NCI-H1092 (cell line): ENCODE data around the gene ODAD3.
"Not testable (repeated sequence)": the region's sequence is repeated elsewhere in the genome, so short reads cannot be mapped to it uniquely, and the experiment has no call there.

Experiments used
- DNase-seq: peaks from one replicate; lab custom pipeline; 2025; lab: John Stamatoyannopoulos, UW

Gene ODAD3

GRCh38 chr19:11435057-11435832, at the start of gene ODAD3, which contains the start of gene PRKCSH:
Gene ODAD3, minus strand, starts transcription at chr19:11435121. Its CDS starts 105 bp downstream, at chr19:11435016.
Gene PRKCSH, plus strand, starts transcription at chr19:11435635. Its CDS starts 483 bp downstream, at chr19:11436118.
- DNase-seq, result peak; percentile 100

GRCh38 chr19:11483366-11484111, 48.6 kb upstream of the ODAD3 start:
- no peak for DNase-seq

- peak; percentile 69 for DNase-seq
These were observed 47.6 kb upstream of the ODAD3 start for GRCh38 chr19:11482384-11483050.

DNA sequence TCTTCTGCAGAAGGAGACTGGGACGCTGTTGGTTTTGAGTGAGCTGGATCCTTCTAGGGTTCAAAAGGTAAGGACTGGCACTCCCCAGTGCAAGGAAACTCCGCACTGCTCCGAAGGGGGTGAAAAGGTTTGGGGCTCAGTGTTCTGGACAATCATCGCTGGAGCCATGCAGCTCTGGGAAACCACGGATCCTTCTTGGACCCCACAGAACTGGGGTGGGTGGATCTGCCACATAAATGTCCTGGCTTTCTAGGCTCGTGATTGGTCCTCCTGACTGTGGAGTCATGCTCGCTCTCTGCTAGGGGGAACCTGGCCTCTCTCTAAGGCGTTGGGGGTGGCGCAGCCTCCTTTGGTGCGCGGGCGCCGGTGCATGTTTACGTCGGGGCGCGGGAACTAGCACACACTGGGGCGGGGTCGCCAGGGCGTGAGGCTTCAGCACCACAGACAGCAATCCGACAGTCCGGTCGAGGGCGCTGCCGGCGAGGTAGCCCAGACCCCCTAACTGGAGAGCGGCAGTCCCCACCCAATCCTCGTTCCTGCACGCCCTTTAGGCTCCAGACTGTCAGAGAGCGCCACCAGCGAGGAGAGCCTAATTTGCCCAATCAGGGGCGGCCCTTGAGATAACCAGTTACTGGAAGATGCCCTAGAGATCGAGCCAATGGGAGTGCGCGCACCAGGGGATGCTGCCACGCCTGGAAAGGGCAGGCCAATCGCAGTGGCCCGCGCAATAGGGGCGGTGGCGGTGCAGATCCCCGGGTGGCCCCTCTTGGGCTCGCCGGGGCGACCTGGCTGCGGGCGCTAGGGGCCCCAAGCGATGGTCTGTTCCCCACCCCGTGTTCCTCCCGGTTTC, 46.8 kb upstream of the ODAD3 start:
- peak; percentile 92 for DNase-seq

DNA sequence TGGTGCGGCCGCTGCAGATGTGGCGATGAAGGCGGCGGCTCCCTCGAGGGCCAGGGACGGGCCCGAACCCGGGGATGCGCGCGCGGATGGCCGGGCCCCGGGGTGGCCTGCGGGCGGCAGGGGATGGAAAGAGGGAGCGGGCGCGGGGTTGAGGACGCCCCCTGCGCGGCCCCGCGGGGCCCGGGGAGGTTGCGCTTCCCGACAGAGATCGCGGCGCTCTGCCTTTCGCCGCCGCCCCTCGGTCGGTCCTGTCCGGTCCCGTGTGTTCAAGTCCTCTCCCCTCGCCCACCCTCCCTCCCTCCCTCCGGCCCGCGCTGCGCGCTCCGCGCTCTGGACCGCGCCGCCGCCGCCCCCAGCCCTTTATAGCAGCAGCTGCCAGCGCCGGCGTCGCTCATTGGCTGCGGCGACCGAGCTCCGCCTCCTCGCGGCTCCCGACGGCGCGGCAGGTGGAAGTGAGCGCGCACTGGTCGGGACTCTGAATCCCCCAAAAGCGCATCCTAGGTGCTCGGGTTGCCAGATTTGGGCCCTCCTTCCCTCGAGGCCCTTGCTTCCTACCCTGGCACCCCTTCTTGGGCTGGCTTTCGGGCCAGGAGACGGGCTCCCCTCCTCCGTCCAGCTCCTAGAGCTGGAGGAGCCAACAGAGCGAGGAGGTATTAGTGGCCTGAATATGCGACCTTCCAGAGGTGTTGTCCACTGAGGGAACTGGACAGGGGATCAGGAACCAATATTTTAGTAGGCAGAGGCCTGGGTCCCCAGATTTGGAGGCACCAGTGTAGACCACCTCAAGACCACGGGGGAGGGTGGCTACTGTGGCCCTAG, 46.0 kb upstream of the ODAD3 start, which contains the start of gene ELAVL3:
TSS of gene ELAVL3 (minus strand) at position 332 of the 819 bp plus-strand sequence. CDS start 438 bp downstream, outside the sequence.
- peak; percentile 58 for DNase-seq

GRCh38 chr19:11479898-11480714, 45.2 kb upstream of the ODAD3 start:
- peak; percentile 10 for DNase-seq

DNA sequence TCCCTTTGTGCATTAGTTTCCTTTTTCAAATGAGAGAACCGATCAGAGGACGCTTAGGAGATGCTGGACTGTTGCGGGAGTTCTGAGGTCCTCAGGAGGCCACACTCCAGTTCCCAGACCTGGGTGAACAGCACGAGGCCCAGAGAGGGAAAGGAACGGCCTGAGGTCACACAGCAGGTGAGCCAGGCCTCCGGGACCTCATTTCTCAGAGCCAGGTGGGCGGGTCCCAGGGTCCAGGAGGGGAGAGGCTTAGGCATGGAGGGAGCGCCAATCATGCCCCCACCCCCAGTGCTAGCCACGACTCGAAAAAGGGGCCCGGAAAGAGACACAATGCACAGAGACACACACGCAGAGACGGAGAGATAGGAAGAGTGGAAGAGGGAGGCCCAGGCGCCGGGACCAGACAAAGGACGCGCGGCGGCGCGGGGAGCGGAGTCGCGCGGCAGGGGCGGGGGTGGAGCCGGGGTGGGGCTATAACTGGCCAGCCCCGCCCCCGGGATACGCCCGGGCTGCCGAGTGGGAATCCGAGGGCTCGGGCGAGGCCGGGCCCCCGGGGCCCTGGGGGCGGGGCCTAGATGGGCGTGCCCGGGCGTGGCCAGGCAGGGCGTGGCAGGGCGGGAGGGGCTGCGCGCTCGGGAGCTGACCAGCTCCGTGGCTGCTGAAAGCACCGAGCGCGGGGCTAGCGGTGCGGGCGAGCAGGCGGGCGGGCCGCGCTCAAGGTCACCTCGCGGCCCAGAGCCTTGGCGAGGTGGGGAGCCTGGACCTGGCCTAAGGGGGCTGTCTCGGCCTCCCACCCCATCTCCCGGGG, 44.4 kb upstream of the ODAD3 start:
- DNase-seq, result peak; percentile 52

- DNase-seq, result no peak
These were observed 43.5 kb upstream of the ODAD3 start for GRCh38 chr19:11478167-11479089.

DNA sequence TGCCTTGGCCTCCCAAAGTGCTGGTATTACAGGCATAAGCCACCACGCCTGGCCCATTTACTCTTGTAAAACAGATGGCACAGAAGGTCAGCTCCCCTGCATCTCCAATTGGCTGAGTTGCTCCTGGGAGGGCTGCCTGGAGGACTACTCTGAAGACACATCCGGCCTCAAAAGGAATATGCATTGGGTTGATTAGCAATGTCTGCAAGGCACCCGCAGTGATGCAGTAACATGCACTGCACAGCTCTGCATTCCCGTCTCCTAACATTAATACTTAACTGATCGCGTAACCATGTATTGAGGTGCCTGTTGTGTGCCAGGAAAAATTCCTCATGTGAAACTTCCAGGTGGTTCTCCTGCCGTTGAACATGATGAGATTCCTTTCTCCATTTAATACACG, 40.9 kb upstream of the ODAD3 start:
- no peak for DNase-seq

DNA sequence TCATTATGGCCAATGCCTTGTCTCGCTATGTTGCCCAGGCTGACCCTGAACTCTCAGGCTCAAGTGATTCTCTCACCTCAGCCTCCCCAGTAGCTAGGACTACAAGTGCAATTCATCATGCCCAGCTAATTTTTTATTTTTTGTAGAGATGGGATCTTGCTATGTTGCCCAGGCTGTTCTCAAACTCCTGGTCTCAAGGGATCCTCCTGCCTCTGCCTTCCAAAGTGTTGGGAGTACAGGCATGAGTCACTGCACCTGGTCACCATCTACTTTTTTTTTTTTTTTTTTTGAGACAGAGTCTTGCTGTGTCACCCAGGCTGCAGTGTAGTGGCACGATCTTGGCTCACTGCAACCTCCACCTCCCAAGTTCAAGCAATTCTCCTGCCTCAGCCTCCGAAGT, 40.4 kb upstream of the ODAD3 start:
- DNase-seq, result not testable (repeated sequence)

- no peak for DNase-seq
These were observed 38.8 kb upstream of the ODAD3 start for GRCh38 chr19:11473725-11474124.

GRCh38 chr19:11468266-11468845, 33.4 kb upstream of the ODAD3 start:
- DNase-seq, result not testable (repeated sequence)

GRCh38 chr19:11465600-11465999, 30.7 kb upstream of the ODAD3 start:
- no peak for DNase-seq

DNA sequence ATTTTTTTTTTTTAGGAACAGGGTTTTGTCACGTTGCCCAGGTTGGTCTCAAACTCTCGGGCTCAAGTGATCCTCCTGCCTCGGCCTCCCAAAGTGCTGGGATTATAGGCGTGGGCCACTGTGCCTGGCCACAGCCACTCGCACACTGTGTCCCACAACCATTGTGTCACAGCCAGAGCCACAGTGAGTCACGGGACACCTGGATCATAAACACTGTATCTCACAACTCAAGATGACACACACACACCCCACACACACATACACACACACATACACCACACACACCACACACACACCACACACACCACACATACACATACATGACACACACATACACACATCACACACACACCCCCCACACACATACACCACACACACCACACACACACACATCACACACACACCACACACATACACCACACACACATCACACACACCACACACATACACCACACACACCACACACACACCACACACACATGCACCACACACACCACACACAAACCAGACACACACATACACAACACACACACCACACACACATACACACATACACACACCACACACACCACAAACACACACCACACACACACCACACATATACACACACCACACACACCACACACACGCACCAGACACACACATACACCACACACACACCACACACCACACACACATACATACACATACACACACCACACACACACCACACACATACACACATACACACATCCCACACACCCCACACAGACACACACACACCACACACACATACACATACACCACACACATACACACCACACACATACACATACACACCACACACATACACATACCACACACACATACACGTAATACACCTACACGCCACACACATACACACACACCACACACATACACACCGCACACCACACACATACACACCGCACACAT, 29.7 kb upstream of the ODAD3 start:
- DNase-seq, result no peak

DNA sequence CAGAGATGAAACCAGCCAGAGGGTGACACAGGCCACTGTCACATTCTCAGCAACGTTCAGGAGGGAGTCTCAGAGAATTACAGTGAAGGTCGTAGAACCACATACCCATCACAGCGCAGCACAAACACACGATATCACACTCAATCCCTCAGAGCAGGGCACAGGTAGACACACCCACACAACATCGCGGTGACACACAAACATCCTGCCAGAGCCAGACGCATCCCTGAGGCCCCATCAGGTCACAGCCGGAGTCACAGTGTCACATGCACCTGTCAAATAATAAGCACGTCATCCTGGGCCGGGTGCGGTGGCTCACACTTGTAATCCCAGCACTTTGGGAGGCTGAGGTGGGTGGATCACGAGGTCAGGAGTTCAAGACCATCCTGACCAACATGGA, 28.5 kb upstream of the ODAD3 start:
- DNase-seq, result no peak

DNA sequence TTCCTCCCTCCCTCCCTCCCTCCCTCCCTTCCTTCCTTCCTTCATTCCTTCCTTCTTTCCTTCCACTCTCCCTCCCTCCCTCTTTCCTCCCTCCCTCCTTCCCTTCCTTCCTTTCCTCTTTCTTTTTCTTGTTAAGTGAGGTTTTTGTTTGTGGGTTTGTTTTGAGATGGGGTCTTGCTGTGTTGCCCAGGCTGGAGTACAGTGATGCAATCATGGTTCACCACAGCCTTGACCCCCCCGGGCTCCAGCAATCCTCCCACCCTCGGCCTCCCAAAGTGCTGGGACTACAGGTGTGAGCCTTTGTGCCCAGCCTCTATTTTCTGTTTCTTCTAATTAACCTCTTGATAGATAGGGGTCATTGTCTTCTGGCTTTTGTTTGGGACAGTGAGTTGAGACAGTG, 26.5 kb upstream of the ODAD3 start:
- no peak for DNase-seq
